H1 (cell line): ENCODE data around the gene SERPINB13.

Experiments used
- CTCF ChIP-seq, 3 experiments: IDR thresholded peaks; 1 replicate in 2 of 3; 2 replicates in 1 of 3; pipeline versions ENCODE4 v1.5.1 to v1.6.1; 2011; ENCODE audit warnings: low read length in 3 of 3, mild to moderate bottlenecking in 3 of 3, inconsistent platforms in 2 of 3, low read depth in 1 of 3, moderate library complexity in 1 of 3; ENCODE audit not compliant: insufficient read depth in 1 of 3; ENCODE audit errors: control extremely low read depth in 1 of 3
- HDAC6 ChIP-seq: IDR thresholded peaks from one replicate; pipeline ENCODE4 v1.7.1; 2012; ENCODE audit warnings: low read depth, mild to moderate bottlenecking, inconsistent platforms, low read length, moderate library complexity
- KDM4A ChIP-seq: IDR thresholded peaks from one replicate; pipeline ENCODE4 v1.7.1; 2012; ENCODE audit warnings: low read depth, mild to moderate bottlenecking, moderate library complexity, low read length, inconsistent platforms; ENCODE audit not compliant: severe bottlenecking
- POLR2A ChIP-seq, 2 experiments: IDR thresholded peaks; 1 replicate in 1 of 2; 2 replicates in 1 of 2; pipeline ENCODE4 v1.6.1; 2011; ENCODE audit warnings: low read depth in 2 of 2, low read length in 2 of 2, mild to moderate bottlenecking in 2 of 2; ENCODE audit errors: control extremely low read depth in 1 of 2
- RNF2 ChIP-seq: fragments of 200-900, 300-1000 bp; sonication (generic); IDR thresholded peaks from 2 replicates; pipeline ENCODE4 v1.7.1; 2016; ENCODE audit warnings: borderline replicate concordance, low read depth, mild to moderate bottlenecking, antibody characterized with exemption, low read length; ENCODE audit not compliant: poor library complexity, severe bottlenecking; ENCODE audit errors: missing control alignments
- SIX5 ChIP-seq: IDR thresholded peaks from 2 replicates; pipeline ENCODE4 v1.6.1; 2011; ENCODE audit warnings: mild to moderate bottlenecking, low read depth, low read length
- SRF ChIP-seq: IDR thresholded peaks from 2 replicates; pipeline ENCODE4 v1.6.1; 2011; ENCODE audit warnings: mild to moderate bottlenecking, low read depth, low read length, moderate library complexity
- TAF1 ChIP-seq: IDR thresholded peaks from 2 replicates; pipeline ENCODE4 v1.6.1; 2011; ENCODE audit warnings: mild to moderate bottlenecking, low read depth, low read length
- TCF12 ChIP-seq: IDR thresholded peaks from 2 replicates; pipeline ENCODE4 v1.6.1; 2011; ENCODE audit warnings: low read depth, mild to moderate bottlenecking, low read length
- YY1 ChIP-seq: IDR thresholded peaks from 2 replicates; pipeline ENCODE4 v1.6.1; 2011; ENCODE audit warnings: low read depth, mild to moderate bottlenecking, low read length

GRCh38 chr18:63545000-63545399 lies 42.1 kb upstream of the SERPINB13 start:
- TF ChIP-seq TAF1 (no peak), SRF (no peak), CTCF (IDR thresholded peaks at IDR 0.05; ENCODE audit: control extremely low read depth in 1 of 3, insufficient read depth in 1 of 3, low read depth in 1 of 3, low read length in 3 of 3) (no peak), POLR2A (IDR thresholded peaks at IDR 0.05; ENCODE audit: control extremely low read depth in 1 of 2, low read depth in 2 of 2, low read length in 2 of 2) (no peak), TCF12 (no peak), RNF2 (no peak), KDM4A (no peak), YY1 (no peak), SIX5 (no peak), HDAC6 (no peak)
